GM21576 (cell line): Measurements from ENCODE around the gene ZWILCH.
"Not testable (repeated sequence)": the region's sequence is repeated elsewhere in the genome, so short reads cannot be mapped to it uniquely, and the experiment has no call there.

Experiments
- ATAC-seq: cut with Tn5 transposase; IDR thresholded peaks from one replicate; pipeline ENCODE4 v1.9.1; 2021; ENCODE audit warnings: mild to moderate bottlenecking, moderate library complexity; ENCODE audit not compliant: unreplicated experiment

The ZWILCH gene

GRCh38 chr15:66504563-66505429 lies at the start of gene ZWILCH, which contains the start of gene RPL4:
TSS of gene ZWILCH (plus strand) at chr15:66505326. CDS start at chr15:66505339, 13 bp downstream.
TSS of gene RPL4 (minus strand) at chr15:66504855. CDS start at chr15:66504790, 65 bp downstream.
- peak; percentile 78 for ATAC-seq

GRCh38 chr15:66456211-66456610 lies 48.9 kb upstream of the ZWILCH start:
- ATAC-seq = no peak

GRCh38 chr15:66459818-66460615 lies 45.1 kb upstream of the ZWILCH start:
- ATAC-seq = no peak

- not testable (repeated sequence) for ATAC-seq
Observed at GRCh38 chr15:66461294-66461693, 43.8 kb upstream of the ZWILCH start.

- no peak for ATAC-seq
Observed at GRCh38 chr15:66461917-66462316, 43.2 kb upstream of the ZWILCH start.

GRCh38 chr15:66462627-66463026 lies 42.5 kb upstream of the ZWILCH start:
- ATAC-seq = no peak

GRCh38 chr15:66465294-66465693 lies 39.8 kb upstream of the ZWILCH start:
- ATAC-seq = not testable (repeated sequence)

GRCh38 chr15:66467162-66468040 lies 37.7 kb upstream of the ZWILCH start:
- ATAC-seq = not testable (repeated sequence)

GRCh38 chr15:66470825-66471224 lies 34.3 kb upstream of the ZWILCH start:
- ATAC-seq = not testable (repeated sequence)

- peak; percentile 88 for ATAC-seq
Observed at GRCh38 chr15:66472176-66472999, 32.7 kb upstream of the ZWILCH start.

GRCh38 chr15:66474135-66474534 lies 31.0 kb upstream of the ZWILCH start:
- no peak for ATAC-seq

GRCh38 chr15:66474963-66475362 lies 30.2 kb upstream of the ZWILCH start:
- ATAC-seq = no peak

- ATAC-seq = no peak
Observed at GRCh38 chr15:66476535-66476934, 28.6 kb upstream of the ZWILCH start.

GRCh38 chr15:66477011-66477410 lies 28.1 kb upstream of the ZWILCH start:
- no peak for ATAC-seq

- no peak for ATAC-seq
Observed at GRCh38 chr15:66480267-66480666, 24.9 kb upstream of the ZWILCH start.

GRCh38 chr15:66481107-66481856 lies 23.8 kb upstream of the ZWILCH start:
- ATAC-seq = no peak

- ATAC-seq = no peak
Observed at GRCh38 chr15:66482539-66482938, 22.6 kb upstream of the ZWILCH start.

- ATAC-seq = no peak
Observed at GRCh38 chr15:66483131-66483566, 22.0 kb upstream of the ZWILCH start.

GRCh38 chr15:66484539-66485112 lies 20.5 kb upstream of the ZWILCH start:
- no peak for ATAC-seq
